Fibroblast of peridontal ligament (primary cell): ENCODE results near the gene PCNT.
"Not testable (repeated sequence)": the region's sequence is repeated elsewhere in the genome, so short reads cannot be mapped to it uniquely, and the experiment has no call there.

Experiments
- DNase-seq: peaks from one replicate; pipeline ENCODE4 v3.0.0-alpha.2; 2010; ENCODE audit errors: extremely low read depth

The PCNT gene

GRCh38 chr21:46361176-46361575 is 37.2 kb downstream of the PCNT start:
- no peak for DNase-seq

- no peak for DNase-seq
These were observed 38.0 kb downstream of the PCNT start for GRCh38 chr21:46361935-46362334.

GRCh38 chr21:46362946-46363345 is 39.0 kb downstream of the PCNT start:
- DNase-seq = no peak

- DNase-seq = no peak
These were observed 39.7 kb downstream of the PCNT start for GRCh38 chr21:46363698-46364097.

- no peak for DNase-seq
These were observed 42.1 kb downstream of the PCNT start for GRCh38 chr21:46366091-46366490.

- no peak for DNase-seq
These were observed 42.6 kb downstream of the PCNT start for GRCh38 chr21:46366561-46366960.

- no peak for DNase-seq
These were observed 43.0 kb downstream of the PCNT start for GRCh38 chr21:46366966-46367365.

GRCh38 chr21:46368533-46369285 is 44.8 kb downstream of the PCNT start:
- no peak for DNase-seq

- no peak for DNase-seq
These were observed 45.7 kb downstream of the PCNT start for GRCh38 chr21:46369520-46370235.

GRCh38 chr21:46371204-46372013 is 47.5 kb downstream of the PCNT start:
- DNase-seq = no peak

GRCh38 chr21:46372014-46372485 is 48.1 kb downstream of the PCNT start:
- no peak for DNase-seq

GRCh38 chr21:46372947-46373346 is 49.0 kb downstream of the PCNT start:
- DNase-seq = not testable (repeated sequence)

- DNase-seq = no peak
These were observed 50.9 kb downstream of the PCNT start for GRCh38 chr21:46374761-46375389.

GRCh38 chr21:46375560-46376230 is 51.7 kb downstream of the PCNT start:
- DNase-seq = no peak

GRCh38 chr21:46376231-46376628 is 52.3 kb downstream of the PCNT start:
- no peak for DNase-seq

- no peak for DNase-seq
These were observed 53.0 kb downstream of the PCNT start for GRCh38 chr21:46376856-46377453.

GRCh38 chr21:46377789-46378188 is 53.8 kb downstream of the PCNT start:
- no peak for DNase-seq

GRCh38 chr21:46379105-46379504 is 55.1 kb downstream of the PCNT start:
- DNase-seq = no peak

- no peak for DNase-seq
These were observed 55.7 kb downstream of the PCNT start for GRCh38 chr21:46379691-46380090.

GRCh38 chr21:46381541-46381940 is 57.6 kb downstream of the PCNT start:
- no peak for DNase-seq

GRCh38 chr21:46384556-46384955 is 60.6 kb downstream of the PCNT start:
- DNase-seq = no peak
